Stimulated activated naive CD8-positive, alpha-beta T cell treated with anti-CD3 and anti-CD28 coated beads, Interleukin-15, Interleukin-2, amounts not matched to agents 100 U/mL and 50 U/mL, for 24 hours (primary cell): Measurements from ENCODE around the gene ANKRD10.

ENCODE experiments used
- ATAC-seq: fragments of 150-1000 bp; cut with Tn5 transposase; one replicate; pipeline ENCODE4 v1.10.0; 2021
- DNase-seq: peaks from one replicate; pipeline ENCODE4 v3.0.0; 2021

Gene ANKRD10

DNA sequence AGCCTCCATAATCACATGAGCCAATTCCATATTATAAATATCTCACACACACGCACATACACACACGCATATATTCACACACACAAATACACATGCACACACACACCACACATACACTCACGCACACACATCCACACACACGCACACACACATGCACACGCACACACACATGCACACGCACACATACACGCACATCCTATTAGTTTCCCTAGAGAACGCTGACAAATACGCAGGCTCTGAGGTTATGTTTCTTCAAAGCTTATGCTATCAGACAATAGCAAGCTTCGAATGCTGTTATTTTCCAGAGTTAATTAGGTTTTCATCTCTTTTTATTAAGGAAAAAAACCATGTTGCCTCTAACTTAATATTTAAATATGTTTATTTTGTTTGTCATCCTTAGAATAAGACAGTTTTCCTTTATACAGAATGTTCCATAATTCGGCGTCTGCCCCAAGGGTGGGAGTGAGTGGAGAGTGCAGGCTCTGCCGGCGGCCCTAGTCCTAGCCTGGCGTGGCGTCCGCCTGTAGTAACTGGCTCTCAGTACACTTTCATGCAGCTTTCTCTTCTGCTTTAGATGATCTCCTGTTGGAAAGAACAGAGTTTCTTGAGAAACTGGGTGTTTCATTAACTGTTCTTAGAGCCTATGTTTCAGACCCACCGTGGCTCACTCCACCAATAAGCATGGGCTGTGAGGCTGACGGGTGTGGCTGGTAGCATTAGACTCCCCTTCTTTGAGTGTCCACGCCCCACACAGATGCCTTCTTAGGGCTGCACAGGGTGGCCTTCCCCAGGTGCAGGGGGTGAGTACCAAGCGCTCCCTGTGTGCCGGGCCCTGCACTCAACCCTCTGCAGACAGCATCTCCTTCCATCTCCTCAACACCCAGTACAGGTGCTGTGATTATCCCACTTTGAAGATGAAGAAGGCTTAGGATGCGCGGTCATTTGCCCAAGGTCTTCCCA, 30.4 kb upstream of the ANKRD10 start:
- ATAC-seq = no peak
- no peak for DNase-seq

DNA sequence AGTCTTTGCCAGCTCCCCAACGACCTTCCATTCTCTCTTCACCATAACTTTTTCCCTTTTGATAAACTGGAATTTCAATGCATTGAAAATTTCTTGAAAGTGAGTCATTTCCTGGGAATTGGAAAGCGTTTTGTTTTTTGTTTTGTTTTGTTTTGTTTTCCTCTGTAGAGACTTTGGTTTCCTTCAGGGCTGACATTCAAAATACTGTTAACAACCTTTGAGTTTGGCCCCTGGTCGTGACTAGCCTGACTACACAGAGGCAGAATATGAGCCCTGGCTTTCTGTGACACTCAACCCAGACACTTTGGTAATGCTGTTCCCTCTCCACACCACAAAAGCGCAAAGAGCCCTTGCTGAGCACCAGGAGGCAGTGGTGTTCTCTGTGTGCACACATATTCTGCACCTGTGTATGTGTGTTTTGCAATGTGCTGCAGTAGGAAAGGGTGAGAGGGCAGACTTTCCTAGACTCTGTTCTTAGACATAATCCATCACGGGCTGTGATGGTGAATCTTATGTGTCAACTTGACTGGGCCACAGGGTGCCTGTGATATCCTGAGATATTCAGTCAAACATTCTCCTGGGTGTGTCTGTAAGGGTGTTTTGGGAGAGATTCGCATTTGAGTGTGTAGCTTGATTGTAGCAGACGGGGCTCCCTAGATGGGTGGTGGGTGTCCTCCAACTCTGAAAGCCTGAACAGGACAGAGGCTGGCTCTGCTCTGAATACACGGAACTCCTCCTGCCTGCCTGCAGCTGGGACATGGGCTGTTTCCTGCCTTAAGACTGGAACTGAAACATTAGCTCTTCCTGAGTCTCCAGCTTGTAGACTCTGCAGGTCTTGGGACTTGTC, 29.5 kb upstream of the ANKRD10 start:
- DNase-seq (no peak), ATAC-seq (peak; percentile 72)

DNA sequence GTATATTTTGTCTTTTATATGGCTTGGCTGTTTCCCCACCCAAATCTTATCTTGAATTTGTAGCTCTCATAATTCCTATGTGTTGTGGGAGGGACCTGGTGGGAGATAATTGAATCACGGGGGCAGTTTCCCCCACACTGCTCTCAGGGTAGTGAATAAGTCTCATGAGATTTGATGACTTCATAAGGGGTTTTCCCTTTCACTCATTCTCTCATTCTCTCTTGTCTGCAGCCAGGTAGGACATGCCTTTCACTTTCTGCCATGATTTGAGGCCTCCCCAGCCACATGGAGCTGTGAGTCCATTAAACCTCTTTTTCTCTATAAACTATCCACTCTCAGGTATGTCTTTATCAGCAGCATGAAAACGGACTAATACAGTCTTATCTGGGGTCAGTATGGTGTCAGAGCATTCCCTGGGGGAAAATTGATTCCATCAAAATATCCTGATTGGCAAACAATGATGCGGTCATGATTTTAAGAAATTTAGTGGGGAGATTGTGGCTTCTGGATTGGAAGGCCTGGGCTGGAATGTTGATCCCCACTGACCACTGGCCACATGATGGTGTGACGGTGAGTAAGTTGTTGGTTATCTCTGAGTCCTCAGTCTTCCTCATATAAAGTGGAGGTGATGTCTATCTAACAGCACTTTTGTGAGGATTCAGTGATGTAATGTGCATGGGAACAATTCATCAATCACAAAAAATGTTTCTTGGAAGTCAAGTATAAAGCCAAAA, 27.5 kb upstream of the ANKRD10 start:
- peak; percentile 42 for DNase-seq

DNA sequence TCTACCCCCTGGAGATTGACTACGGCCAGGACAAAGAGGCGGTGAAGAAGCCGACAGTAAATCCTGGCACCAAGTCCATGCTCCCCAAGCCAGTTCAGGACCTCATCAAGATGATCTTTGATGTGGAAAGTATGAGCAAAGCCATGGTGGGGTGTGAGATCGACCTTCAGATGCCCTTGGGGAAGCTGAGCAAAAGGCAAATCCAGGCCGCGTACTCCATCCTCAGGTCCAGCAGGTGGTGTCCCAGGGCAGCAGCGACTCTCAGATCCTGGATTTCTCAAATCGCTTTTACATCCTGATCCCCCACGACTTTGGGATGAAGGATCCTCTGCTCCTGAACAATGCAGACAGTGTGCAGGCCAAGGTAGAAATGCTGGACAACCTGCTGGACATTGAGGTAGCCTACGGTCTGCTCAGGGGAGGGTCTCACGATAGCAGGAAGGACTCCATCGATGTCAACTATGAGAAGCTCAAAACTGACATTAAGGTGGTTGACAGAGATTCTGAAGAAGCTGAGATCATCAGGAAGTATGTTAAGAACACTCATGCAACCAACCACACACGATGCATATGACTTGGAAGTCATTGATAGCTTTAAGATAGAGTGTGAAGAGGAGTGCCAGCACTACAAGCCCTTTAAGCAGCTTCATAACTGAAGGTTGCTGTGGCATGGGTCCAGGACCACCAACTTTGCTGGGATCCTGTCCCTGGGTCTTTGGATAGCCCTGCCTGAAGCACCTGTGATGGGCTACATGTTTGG, 24.0 kb upstream of the ANKRD10 start:
- ATAC-seq = peak; percentile 50

More for the DNA sequence above, 27.5 kb upstream of the ANKRD10 start:
- ATAC-seq = peak; percentile 85

DNA sequence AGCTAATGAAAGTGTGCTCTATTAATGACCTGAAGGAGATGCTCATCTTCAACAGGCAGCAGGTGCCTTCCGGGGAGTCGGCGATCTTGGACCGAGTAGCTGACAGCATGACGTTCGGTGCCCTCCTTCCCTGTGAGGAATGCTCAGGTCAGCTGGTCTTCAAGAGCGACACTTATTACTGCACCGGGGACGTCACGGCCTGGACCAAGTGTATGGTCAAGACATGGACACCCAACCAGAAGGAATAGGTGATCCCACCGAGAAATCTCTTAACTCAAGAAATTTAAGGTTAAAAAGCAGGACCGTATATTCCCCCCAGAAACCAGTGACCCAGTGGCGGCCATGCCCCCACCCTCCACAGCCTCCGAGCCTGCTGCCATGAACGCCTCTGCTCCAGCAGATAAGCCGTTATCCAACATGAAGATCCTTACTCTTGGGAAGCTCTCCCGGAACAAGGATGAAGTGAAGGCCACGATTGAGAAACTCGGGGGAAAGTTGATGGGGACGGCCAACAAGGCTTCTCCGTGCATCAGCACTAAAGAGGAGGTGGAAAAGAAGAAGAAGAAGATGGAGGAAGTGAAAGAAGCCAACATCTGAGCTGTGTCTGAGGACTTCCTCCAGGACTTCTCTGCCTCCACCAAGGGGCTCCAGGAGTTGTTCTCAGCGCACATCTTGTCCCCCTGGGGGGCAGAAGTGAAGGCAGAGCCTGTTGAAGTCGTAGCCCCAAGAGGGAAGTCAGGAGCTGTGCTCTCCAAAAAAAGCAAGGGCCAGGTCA, 22.8 kb upstream of the ANKRD10 start:
- DNase-seq (no peak), ATAC-seq (no peak)

More for the DNA sequence above, 24.0 kb upstream of the ANKRD10 start:
- DNase-seq = no peak

DNA sequence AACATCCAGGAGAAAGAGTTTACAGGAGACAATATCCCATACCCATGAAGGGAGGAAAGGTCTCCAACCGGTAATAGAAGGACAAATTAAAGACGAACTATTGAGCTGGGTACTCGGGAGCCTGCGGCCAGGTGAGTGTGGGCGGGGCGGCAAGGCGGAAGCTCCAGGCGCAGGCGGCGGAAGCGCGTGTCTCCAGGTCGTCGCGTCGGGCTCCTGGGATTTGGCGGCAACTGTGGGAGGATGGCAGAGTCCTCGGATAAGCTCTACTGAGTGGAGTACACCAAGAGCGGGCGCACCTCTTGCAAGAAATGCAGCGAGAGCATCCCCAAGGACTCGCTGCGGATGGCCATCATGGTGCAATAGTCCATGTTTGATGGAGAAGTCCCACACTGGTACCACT, 21.6 kb upstream of the ANKRD10 start:
- ATAC-seq (no peak), DNase-seq (no peak)

DNA sequence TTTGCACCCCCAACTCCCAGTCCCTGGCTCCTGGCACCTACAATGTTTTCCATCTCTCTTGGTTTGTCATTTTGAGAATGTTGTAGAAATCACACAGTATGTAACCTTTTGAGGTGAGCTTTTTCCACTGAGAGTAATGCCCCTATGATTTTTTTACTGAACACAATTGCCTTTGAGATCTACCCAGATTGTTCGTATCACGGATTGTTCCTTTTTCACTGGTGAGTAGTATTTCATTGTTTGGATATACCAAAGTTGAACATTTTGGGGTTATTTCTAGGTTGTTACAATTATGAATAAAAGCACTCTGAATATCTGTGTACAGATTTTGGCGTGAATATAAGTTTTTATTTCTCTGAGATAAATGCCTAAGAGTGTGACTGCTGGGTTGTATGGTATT, 17.7 kb upstream of the ANKRD10 start:
- DNase-seq (no peak), ATAC-seq (no peak)

DNA sequence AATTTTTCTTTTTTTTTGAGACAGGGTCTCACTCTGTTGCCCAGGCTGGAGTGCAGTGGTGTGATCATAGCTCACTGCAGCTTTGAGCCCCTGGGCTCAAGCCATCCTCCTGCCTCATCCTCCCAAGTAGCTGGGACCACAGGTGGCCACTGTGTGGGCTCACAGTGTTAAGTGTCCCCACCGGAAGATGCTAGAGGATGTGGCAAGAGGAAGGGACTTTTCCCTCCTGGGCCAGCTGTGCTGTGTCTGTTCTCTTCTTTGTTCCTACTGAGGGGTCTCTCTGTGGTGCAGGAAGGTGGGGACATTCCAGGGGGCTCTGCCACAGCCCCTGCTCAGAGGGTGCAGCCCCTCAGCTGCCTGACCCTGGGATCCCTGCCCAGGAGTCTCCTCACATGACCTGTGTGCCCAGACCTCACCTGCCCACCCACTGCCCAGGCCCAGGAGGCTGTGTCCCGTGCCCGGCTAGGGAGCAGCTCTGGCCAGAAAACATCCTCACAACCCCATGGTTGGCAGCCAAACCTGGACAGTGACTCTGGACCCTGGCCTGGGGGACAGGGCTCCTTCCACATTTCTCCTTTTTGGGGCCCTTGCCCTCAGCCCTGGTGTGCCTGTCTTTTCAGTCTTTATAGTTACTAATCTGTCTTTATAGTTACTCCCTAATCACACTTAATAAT, 14.4 kb upstream of the ANKRD10 start:
- ATAC-seq = no peak

DNA sequence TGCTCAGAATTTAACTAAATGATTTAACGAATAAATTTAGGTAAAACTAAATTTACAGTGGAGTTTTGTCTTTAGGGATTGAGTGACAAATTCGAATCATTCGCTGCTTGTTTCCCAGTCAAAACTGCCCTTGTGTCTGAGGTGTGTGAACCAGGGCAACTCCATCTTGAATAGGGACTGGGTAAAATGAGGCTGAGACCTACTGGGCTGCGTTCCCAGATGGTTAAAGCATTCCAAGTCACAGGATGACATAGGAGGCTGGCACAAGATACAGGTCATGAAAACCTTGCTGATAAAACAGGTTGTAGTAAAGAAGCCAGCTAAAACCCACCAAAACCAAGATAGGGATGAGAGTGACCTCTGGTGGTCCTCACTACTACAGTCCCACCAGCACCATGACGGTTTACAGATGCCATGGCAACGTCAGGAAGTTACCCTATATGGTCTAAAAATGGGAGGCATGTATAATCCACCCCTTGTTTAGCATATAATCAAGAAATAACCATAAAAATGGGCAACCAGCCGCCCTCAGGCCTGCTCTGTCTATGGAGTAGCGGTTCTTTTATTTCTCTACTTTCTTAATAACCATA, 10.2 kb upstream of the ANKRD10 start:
- ATAC-seq (no peak), DNase-seq (no peak)

More for the DNA sequence above, 14.4 kb upstream of the ANKRD10 start:
- DNase-seq = no peak

DNA sequence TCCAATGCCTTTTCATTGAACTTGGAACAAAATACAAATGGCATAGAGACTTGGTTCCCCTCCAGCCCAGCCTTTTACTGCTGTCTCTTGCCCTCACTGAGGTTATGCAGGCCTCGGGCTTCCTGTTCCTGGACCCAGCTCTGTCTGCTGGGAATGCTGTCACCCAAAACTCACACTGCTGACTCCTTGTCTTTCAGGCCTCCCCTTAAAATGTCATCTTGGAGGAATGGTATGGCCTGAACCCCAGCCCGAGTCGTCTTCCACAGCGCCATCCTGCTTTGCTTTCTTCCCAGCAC, 9.7 kb upstream of the ANKRD10 start:
- DNase-seq (no peak), ATAC-seq (no peak)

DNA sequence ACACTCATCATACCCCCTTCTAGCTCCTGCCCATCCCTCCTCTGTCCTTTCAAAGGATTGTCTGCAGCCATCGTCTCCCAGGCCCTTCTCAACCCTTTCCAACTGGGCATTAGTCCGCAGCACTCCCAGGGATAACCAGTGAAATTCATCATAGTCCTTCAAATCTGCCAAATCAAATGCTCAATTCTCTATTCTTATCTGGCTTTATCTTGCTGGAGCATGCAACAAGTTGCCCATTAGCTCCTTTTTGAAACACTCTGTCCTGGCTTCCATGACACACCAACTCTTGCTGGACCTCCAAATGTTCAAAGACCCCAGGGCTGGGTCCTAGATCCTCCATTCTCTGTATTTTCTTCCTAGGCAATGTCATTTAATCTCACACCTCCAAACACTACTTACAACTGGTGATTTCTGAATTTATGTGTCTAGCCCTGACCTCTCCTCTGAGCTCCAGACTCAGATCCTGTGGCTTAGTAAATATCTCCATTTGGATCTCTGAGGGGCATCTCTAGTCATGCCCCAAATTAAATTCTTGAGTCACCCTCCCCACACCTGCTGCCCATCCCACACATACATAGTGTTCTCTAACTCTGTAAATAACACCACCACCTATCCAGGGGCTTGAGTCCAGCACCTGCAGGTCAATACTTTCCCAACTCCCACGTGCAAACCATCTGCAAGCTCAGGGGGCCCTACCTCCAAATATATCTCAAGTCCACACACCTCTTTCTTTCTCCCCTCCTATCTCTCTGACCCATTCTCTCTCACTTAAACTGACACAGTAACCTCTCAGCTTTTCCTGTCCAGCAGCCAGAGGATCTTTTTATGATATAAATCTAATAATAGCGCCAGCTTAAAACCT, 9.1 kb upstream of the ANKRD10 start:
- no peak for ATAC-seq
- DNase-seq = no peak

DNA sequence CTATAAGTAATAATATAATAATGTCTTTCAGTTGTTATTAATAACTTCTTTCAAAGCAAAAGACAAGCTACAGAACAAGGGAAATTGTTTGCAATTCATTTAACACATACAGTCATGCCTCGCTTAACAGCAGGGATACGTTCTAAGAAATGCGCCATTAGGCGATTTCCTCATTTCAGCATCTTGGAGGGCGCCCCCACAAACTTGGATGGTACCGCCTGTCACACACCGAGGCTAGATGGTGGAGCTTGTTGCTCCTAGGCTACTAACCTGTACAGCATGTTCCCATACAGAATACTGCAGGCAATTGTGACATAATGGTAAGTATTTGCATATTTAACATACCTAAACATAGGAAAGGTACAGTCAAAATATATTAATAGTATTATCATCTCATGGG, 8.2 kb upstream of the ANKRD10 start:
- ATAC-seq = no peak

DNA sequence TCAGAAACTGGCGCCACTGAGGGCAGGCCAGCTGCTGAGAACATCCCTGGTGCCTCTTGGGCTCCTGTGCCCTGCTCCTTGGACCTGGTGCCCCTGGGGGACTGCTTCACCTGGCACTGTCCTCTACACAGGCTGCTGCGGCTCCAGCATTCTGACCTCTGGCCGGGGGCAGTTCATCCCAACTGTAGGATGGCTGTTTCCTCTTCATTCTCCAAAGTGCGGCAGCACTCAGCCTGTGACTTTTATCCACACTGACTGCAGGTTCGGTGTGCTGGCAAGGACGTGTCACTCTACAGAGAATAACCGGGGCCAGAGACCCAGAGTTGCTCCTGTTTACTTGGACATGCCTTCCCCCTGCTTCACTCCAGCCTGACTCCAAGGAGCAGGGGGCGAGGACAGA, 7.6 kb upstream of the ANKRD10 start:
- DNase-seq (no peak), ATAC-seq (no peak)

More for the DNA sequence above, 8.2 kb upstream of the ANKRD10 start:
- DNase-seq = no peak

DNA sequence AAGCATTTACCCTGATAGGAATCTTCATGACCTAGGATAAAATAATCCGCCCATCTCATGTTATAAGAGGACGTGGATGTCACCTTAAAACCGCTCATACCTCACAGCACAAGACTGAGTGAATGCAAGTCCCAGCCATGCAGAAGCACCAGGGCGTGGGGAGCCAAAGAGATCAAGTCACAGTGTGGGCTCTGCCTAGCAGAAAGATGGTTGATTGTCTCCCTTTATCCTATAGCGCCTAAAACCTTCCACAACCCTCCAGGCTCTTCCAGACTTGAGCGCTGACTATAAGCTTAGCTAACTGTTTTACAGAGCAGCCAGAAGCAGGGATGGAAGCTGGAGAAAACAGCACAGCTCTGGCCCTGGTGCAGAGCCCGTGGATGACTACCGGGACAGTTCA, 6.8 kb upstream of the ANKRD10 start:
- DNase-seq (no peak), ATAC-seq (peak; percentile 25)

DNA sequence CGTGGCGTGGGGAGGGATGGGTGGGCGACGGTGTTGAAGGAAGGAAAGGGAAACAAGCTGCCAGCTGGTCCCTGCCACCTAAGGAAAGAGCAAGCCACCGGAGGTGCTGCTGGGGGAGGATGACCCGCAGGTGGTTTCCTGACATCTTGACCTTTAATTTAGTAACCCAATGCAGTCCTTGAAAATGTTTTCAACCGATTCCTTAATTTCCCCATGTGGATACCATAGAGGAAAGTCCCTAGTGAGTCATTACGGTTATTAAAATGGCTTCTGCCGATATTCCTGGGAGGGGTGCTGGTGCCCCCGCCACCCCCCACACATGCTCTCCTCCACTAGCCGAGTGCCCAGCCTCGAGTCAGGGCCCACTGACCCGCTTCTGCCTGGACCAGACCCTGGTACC, 6.3 kb upstream of the ANKRD10 start:
- ATAC-seq = peak; percentile 51

DNA sequence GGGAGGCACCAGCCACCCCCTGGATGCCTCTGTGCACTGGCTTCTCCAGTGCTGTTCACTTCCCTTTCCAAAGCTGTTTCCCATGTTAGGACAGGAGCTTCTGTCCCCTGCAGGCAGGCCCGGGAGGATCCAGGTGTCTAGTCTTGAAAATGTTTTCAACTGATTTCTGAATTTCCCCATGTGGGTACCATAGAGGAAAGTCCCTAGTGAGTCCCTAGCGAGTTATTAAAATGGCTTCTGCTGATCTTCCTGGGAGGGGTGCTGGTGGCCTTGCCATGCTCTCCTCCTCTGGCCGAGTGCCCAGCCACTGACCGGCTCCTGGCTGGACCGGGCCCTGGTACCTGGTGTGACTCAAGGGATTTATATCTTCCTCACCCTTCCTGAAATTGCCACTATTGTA, 5.2 kb upstream of the ANKRD10 start:
- no peak for ATAC-seq
- no peak for DNase-seq

More for the DNA sequence above, 6.3 kb upstream of the ANKRD10 start:
- DNase-seq = peak; percentile 39

DNA sequence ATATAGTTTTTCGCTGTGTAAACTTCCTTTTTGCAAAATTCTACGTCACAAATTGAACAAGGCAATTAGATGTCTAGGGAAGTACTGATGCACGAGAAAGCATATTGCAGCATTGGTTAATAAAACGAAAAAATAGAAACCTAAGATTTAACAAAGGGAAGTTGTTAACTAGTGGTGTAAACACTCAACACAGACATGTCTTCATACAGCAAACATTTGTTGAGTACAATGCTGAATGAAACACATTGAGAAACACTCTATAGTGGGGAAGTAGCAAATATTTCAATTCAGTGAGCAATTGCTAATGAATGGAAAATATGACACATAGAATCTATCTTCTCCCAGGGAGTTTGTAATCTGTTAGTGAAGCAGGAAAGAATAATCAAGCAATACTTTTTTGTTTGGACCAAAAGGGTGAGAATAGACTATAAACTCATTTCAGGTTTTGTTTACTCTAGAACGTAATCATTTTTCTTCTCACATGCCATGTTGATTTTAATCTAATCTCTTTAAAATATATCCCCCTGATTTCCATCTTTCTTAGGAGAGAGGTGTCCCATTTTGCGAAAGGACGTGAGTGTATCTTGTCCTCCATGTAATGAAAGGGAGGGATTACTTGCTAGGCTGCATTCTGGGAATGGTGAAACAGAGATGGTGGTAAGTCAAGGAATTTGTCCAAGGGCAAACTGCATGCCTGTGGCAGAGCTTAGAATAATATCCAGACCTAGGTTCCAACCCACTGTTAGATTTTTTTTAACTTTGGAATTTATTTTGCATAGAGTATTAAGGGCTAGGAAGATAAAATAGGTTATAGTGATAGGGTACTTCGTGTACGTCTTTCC, 1.7 kb upstream of the ANKRD10 start:
- ATAC-seq (no peak), DNase-seq (no peak)

DNA sequence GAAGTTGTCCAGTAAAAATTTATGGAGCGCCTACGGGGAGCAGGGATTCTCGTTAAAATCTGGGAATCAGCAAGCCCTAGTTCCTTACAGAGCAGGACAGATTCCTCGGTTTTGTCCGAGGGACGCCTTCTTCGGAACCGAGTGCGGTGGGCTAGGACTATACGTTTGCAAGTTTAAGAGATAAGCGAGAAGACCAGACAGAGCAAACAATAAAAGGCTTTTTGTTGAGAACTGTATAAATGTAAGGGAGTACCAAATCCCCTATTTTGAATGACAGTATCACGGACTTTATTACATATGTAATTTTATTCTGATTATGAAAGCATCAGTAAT, 971 bp upstream of the ANKRD10 start:
- DNase-seq (no peak), ATAC-seq (no peak)
